Heart right ventricle (tissue), 16 donors: ENCODE results near the gene ARMC2. TPM values are rescaled to one million over a fixed set of nuclear protein-coding genes. Genes with fewer than 3 reads are reported as not detected.

Source experiments
- ATAC-seq, 8 donors: fragments of 200-7000 bp; cut with Tn5 transposase; one replicate each; pipeline ENCODE4 v1.9.1; 2020; ENCODE audit warnings: mild to moderate bottlenecking in 8 of 8, moderate library complexity in 8 of 8, moderate number of reproducible peaks in 1 of 8
- DNase-seq, 2 donors: peaks; one replicate each; pipeline ENCODE4 v3.0.0-alpha.2; 2020
- H3K27ac ChIP-seq, 10 donors: fragments of 200-600 bp; sonication (generic) in 2 of 10; one replicate each; pipeline versions ENCODE4 v1.5.0 to v1.8.0; 2020 to 2022; ENCODE audit warnings: mild to moderate bottlenecking in 3 of 10
- H3K27me3 ChIP-seq, 7 donors: fragments of 200-600 bp; one replicate each; pipeline ENCODE4 v1.8.0; 2021 to 2022; ENCODE audit warnings: mild to moderate bottlenecking in 2 of 7
- H3K36me3 ChIP-seq, 9 donors: fragments of 200-600 bp; sonication (generic) in 1 of 9; one replicate each; pipeline versions ENCODE4 v1.5.0 to v1.8.0; 2020 to 2022; ENCODE audit warnings: mild to moderate bottlenecking in 2 of 9
- H3K4me1 ChIP-seq, 9 donors: fragments of 200-600 bp; sonication (generic) in 1 of 9; one replicate each; pipeline versions ENCODE4 v1.5.0 to v1.8.0; 2020 to 2022; ENCODE audit warnings: mild to moderate bottlenecking in 4 of 9
- H3K4me3 ChIP-seq, 10 donors: fragments of 200-600 bp; sonication (generic) in 2 of 10; one replicate each; pipeline versions ENCODE4 v1.5.0 to v1.8.0; 2020 to 2022; ENCODE audit warnings: mild to moderate bottlenecking in 7 of 10, moderate library complexity in 2 of 10
- H3K9me3 ChIP-seq, 11 donors: fragments of 200-600 bp in 10 of 11; sonication (generic) in 2 of 11; one replicate each; pipeline versions ENCODE4 v1.5.0 to v1.8.0; 2013 to 2022; ENCODE audit warnings: mild to moderate bottlenecking in 2 of 11, control low read depth in 1 of 11, moderate library complexity in 1 of 11
- WGBS, 2 donors: extraction: QIAGEN DNeasy Blood & Tissue Kit; methylation state at CpG; one replicate each; pipeline ENCODE4 v1.1.7; 2013; ENCODE audit warnings: inconsistent platforms in 1 of 2; 5-methylcytosine and 5-hydroxymethylcytosine counted together
- intact Hi-C, 10 donors: fragments of 100-400 bp; cut with DNase I; formaldehyde crosslinking; loops; one replicate each; pipeline versions ENCODE4 v1.11.1 to v1.14.2; 2022
- polyA plus RNA-seq, 2 donors: library from polyadenylated mRNA; stranded (reverse); fragments of 200-250 nt; gene quantifications; one replicate each; pipeline ENCODE4 v1.2.3, GENCODE V29; 2013
- total RNA-seq, 10 donors: library from RNA; stranded (reverse); fragmentation: NEBNext Ultra II Directional in 3 of 10; extraction: Animal tissue kit (Norgen Biotek cat#: 25700) in 3 of 10; gene quantifications; one replicate each; pipeline versions ENCODE4 v1.2.1 to v1.2.4, GENCODE V29; 2021 to 2023
- TF ChIP-seq, protein P1 (sequence below), 9 donors: fragments of 200-600 bp; sonication (generic) in 2 of 9; IDR thresholded peaks; one replicate each; pipeline versions ENCODE4 v1.5.0 to v1.8.0; 2021 to 2022; ENCODE audit warnings: antibody characterized with exemption in 9 of 9, mild to moderate bottlenecking in 5 of 9, moderate library complexity in 1 of 9
- donor health status: Arrhythmogenic right ventricular cardiomyopathy.
- donor health status: ischemic (EF 13 %, LVEDD 7.1; RV severe dilation, severe dysfunction).
- donor health status: healthy with polysubstance abuse.
- donor health status: DM: no; HTN: yes; CAD: no.
- donor health status: DM: no; HTN: no; CAD: no.
- donor health status: ischemic (EF 25% LVEDD 6.9; RV normal size, moderate dysfunction).
- donor health status: ischemic (EF 25% LVEDD 5.7; RV mildly dilated, moderate dysfunction).
- donor health status: healthy.
- donor health status: DM: yes; HTN: yes; CAD: no.
- donor health status: Ischemic cardiomyopathy.
- donor health status: ischemic (EF 35%, LVEDD 5.7; RV mildly dilated, moderate dysfunction).
- donor health status: nonischemic (EF 11% LVEDD 7.7; RV severe dilation, severe dysfunction).
- donor health status: DM: yes; HTN: yes; CAD: no.
- donor health status: PGD.
- donor health status: ischemic (EF 29% LVEDD 5.4; RV normal size, mild dysfunction).
- donor health status: nonischemic (EF 23%, LVEDD 6.1; RV moderate dilation, normal function).

The ARMC2 gene
- total and polyA plus RNA-seq, 12 donors = 2.5 to 16.4 (median 12.3) TPM

DNA sequence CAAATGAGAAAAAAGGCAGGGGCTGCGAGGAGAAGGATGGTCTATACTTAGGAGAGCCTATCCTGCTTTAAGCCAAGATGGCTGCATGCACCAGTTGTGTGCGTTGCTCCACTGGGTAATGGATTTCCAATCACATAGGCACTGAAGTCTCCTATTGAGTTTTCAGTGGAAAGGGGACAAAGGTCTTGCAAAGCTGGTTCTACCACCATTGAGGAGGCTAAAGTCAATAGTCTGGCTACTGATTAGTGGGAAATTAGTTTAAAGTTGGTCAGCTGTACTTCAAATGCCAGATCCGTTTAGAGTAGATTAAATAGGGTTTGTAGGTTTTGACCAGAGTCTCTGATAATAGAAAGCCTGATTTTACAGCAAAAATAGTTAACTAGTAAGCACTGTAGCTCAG is 141.5 kb downstream of the ARMC2 start:
- H3K27me3 ChIP-seq = no peaks in the 10 kb centered on the region
- peaks cover 0 to 37% (median 10%) of the 10 kb centered on the region in 9 donors for H3K4me1 ChIP-seq
- no peak overlapping the region for H3K4me3 ChIP-seq
- intact Hi-C loops = no loop called here
- peaks cover 0 to 100% (median 58%) of the 10 kb centered on the region in 9 donors for H3K36me3 ChIP-seq
- peak overlapping the region in 5 of 10 donors; percentile 18 to 69 (median 46) for H3K27ac ChIP-seq
- DNase-seq = no peak
- WGBS, 2 donors = 91 to 97% methylated on average over 3 of the region's 3 CpGs
- no peaks in the 10 kb centered on the region for H3K9me3 ChIP-seq
- TF ChIP-seq, protein P1, sequence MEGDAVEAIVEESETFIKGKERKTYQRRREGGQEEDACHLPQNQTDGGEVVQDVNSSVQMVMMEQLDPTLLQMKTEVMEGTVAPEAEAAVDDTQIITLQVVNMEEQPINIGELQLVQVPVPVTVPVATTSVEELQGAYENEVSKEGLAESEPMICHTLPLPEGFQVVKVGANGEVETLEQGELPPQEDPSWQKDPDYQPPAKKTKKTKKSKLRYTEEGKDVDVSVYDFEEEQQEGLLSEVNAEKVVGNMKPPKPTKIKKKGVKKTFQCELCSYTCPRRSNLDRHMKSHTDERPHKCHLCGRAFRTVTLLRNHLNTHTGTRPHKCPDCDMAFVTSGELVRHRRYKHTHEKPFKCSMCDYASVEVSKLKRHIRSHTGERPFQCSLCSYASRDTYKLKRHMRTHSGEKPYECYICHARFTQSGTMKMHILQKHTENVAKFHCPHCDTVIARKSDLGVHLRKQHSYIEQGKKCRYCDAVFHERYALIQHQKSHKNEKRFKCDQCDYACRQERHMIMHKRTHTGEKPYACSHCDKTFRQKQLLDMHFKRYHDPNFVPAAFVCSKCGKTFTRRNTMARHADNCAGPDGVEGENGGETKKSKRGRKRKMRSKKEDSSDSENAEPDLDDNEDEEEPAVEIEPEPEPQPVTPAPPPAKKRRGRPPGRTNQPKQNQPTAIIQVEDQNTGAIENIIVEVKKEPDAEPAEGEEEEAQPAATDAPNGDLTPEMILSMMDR (IDR thresholded peaks at IDR 0.05) = no peak
- ATAC-seq = no peak

DNA sequence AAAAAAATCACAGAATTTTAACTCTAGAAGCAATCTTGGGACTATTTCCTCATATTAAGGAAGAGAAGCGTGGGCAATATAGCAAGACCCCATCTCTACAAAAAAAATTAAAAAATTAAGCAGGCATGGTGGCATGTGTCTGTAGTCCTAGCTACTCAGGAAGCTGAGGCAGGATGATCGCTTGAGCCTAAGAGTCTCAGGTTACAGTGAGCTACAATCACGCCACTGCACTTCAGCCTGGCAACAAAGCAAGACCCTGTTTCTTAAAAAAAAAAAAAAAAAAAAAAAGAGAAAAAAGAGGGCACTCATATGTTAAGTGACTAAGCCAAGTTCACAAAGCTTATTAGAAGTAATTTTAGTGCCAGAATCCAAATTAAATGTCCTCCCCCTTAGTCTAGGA is 145.7 kb downstream of the ARMC2 start:
- no peaks in the 10 kb centered on the region for H3K27me3 ChIP-seq
- H3K9me3 ChIP-seq = no peaks in the 10 kb centered on the region
- DNase-seq (no peak), ATAC-seq (no peak)
- TF ChIP-seq, protein P1 (IDR thresholded peaks at IDR 0.05) = no peak
- H3K36me3 ChIP-seq = peaks cover 0 to 100% (median 57%) of the 10 kb centered on the region in 9 donors
- no peak overlapping the region for H3K4me3 ChIP-seq
- H3K4me1 ChIP-seq = peaks cover 0 to 18% (median 9%) of the 10 kb centered on the region in 9 donors
- H3K27ac ChIP-seq = no peak overlapping the region
- 81 to 90% methylated on average over 3 of the region's 3 CpGs for WGBS, 2 donors
- intact Hi-C loops = no loop called here

- H3K27ac ChIP-seq = peak overlapping the region in 1 of 10 donors; percentile 8
- no peaks in the 10 kb centered on the region for H3K27me3 ChIP-seq
- DNase-seq (no peak), ATAC-seq (no peak)
- TF ChIP-seq, protein P1 (IDR thresholded peaks at IDR 0.05) = no peak
- peaks cover 0 to 100% (median 50%) of the 10 kb centered on the region in 9 donors for H3K36me3 ChIP-seq
- H3K9me3 ChIP-seq = no peaks in the 10 kb centered on the region
- no peak overlapping the region for H3K4me3 ChIP-seq
- peaks cover 0 to 25% (median 20%) of the 10 kb centered on the region in 9 donors for H3K4me1 ChIP-seq
- intact Hi-C loops = no loop called here
Observed at GRCh38 chr6:108995296-108995695, 147.1 kb downstream of the ARMC2 start.

- ATAC-seq (no peak), DNase-seq (no peak)
- Histone ChIP-seq H3K4me1 (peaks cover 0 to 33% (median 26%) of the 10 kb centered on the region in 9 donors), H3K27ac (peak overlapping the region in 1 of 10 donors; percentile 8), H3K4me3 (no peak overlapping the region), H3K9me3 (no peaks in the 10 kb centered on the region), H3K27me3 (no peaks in the 10 kb centered on the region), H3K36me3 (peaks cover 0 to 100% (median 46%) of the 10 kb centered on the region in 9 donors)
- TF ChIP-seq, protein P1 (IDR thresholded peaks at IDR 0.05) = no peak
- 96 to 98% methylated on average over 1 of the region's 1 CpG for WGBS, 2 donors
- intact Hi-C loops = no loop called here
Observed at GRCh38 chr6:108996208-108996607, 148.0 kb downstream of the ARMC2 start.
